ENCODE results near the gene FIGN.

DNA sequence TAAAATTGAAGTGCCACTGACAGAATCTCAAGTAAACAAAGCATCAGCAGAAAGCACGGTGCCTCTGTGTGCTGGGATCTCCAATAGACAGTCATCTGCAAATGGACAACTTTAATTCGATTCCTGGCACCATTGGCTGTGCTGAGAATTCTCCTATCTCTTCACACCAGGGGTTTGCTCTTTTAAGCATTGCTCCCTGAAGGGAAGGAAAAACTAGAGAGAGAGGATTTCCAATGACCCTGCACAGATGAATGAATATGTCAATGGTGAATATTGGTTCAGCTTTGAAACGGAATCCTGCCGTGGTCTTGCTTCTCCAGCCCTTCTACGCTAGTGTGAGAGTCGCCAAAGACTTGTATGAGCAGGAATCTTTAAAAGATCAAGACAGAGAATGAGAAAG lies 97.9 kb downstream of the FIGN start:
- TF ChIP-seq ZFX (IDR thresholded peaks at IDR 0.05) (no peak), YY1 (IDR thresholded peaks at IDR 0.05; ENCODE audit: extremely low read depth, insufficient replicate concordance, low read depth, low read length) (no peak), POLR2AphosphoS5 (IDR thresholded peaks at IDR 0.05; ENCODE audit: low read depth, low read length) (no peak), POLR2A (IDR thresholded peaks at IDR 0.05; ENCODE audit: borderline replicate concordance, extremely low read depth, insufficient read depth, insufficient read length) (no peak)
- TF ChIP-seq, protein P1, sequence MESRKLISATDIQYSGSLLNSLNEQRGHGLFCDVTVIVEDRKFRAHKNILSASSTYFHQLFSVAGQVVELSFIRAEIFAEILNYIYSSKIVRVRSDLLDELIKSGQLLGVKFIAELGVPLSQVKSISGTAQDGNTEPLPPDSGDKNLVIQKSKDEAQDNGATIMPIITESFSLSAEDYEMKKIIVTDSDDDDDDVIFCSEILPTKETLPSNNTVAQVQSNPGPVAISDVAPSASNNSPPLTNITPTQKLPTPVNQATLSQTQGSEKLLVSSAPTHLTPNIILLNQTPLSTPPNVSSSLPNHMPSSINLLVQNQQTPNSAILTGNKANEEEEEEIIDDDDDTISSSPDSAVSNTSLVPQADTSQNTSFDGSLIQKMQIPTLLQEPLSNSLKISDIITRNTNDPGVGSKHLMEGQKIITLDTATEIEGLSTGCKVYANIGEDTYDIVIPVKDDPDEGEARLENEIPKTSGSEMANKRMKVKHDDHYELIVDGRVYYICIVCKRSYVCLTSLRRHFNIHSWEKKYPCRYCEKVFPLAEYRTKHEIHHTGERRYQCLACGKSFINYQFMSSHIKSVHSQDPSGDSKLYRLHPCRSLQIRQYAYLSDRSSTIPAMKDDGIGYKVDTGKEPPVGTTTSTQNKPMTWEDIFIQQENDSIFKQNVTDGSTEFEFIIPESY (IDR thresholded peaks at IDR 0.05; ENCODE audit: extremely low read depth, insufficient replicate concordance, low read length), result no peak
- TF ChIP-seq, protein P2, sequence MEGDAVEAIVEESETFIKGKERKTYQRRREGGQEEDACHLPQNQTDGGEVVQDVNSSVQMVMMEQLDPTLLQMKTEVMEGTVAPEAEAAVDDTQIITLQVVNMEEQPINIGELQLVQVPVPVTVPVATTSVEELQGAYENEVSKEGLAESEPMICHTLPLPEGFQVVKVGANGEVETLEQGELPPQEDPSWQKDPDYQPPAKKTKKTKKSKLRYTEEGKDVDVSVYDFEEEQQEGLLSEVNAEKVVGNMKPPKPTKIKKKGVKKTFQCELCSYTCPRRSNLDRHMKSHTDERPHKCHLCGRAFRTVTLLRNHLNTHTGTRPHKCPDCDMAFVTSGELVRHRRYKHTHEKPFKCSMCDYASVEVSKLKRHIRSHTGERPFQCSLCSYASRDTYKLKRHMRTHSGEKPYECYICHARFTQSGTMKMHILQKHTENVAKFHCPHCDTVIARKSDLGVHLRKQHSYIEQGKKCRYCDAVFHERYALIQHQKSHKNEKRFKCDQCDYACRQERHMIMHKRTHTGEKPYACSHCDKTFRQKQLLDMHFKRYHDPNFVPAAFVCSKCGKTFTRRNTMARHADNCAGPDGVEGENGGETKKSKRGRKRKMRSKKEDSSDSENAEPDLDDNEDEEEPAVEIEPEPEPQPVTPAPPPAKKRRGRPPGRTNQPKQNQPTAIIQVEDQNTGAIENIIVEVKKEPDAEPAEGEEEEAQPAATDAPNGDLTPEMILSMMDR (IDR thresholded peaks at IDR 0.05 in 2 of 3, conservative IDR thresholded peaks at IDR 0.05 in 1 of 3; ENCODE audit: borderline replicate concordance in 1 of 3, insufficient read depth in 1 of 3, low read depth in 2 of 3, low read length in 2 of 3), result no peak
- TF ChIP-seq, protein P3, sequence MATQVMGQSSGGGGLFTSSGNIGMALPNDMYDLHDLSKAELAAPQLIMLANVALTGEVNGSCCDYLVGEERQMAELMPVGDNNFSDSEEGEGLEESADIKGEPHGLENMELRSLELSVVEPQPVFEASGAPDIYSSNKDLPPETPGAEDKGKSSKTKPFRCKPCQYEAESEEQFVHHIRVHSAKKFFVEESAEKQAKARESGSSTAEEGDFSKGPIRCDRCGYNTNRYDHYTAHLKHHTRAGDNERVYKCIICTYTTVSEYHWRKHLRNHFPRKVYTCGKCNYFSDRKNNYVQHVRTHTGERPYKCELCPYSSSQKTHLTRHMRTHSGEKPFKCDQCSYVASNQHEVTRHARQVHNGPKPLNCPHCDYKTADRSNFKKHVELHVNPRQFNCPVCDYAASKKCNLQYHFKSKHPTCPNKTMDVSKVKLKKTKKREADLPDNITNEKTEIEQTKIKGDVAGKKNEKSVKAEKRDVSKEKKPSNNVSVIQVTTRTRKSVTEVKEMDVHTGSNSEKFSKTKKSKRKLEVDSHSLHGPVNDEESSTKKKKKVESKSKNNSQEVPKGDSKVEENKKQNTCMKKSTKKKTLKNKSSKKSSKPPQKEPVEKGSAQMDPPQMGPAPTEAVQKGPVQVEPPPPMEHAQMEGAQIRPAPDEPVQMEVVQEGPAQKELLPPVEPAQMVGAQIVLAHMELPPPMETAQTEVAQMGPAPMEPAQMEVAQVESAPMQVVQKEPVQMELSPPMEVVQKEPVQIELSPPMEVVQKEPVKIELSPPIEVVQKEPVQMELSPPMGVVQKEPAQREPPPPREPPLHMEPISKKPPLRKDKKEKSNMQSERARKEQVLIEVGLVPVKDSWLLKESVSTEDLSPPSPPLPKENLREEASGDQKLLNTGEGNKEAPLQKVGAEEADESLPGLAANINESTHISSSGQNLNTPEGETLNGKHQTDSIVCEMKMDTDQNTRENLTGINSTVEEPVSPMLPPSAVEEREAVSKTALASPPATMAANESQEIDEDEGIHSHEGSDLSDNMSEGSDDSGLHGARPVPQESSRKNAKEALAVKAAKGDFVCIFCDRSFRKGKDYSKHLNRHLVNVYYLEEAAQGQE (IDR thresholded peaks at IDR 0.05; ENCODE audit: low read depth), result no peak

Data from HCT116 (cell line).